Stomach (tissue), 19 donors: Measurements from ENCODE around the gene MED17. TPM values are rescaled to one million over a fixed set of nuclear protein-coding genes. Genes with fewer than 3 reads are reported as not detected.
A peak's percentile ranks its signal among the peaks of the same experiment; 100 is the strongest.

Source experiments
- DNase-seq, 2 donors: peaks; one replicate each; pipeline versions ENCODE4 v3.0.0 to v3.0.0-alpha.2; 2013 to 2019
- H3K27ac ChIP-seq, 5 donors: fragments of 200-600 bp in 4 of 5; sonication (generic) in 4 of 5; one replicate each; pipeline ENCODE4 v1.5.1; 2013 to 2019; ENCODE audit warnings: mild to moderate bottlenecking in 1 of 5, moderate library complexity in 1 of 5
- H3K27me3 ChIP-seq, 3 donors: fragments of 200-600 bp; sonication (generic); one replicate each; pipeline ENCODE4 v1.5.1; 2017 to 2019; ENCODE audit warnings: mixed run types in 1 of 3
- H3K36me3 ChIP-seq, 4 donors: fragments of 200-600 bp; sonication (generic); 1 replicate in 3 of 4; 2 replicates in 1 of 4; pipeline ENCODE4 v1.5.1; 2016 to 2019
- H3K4me1 ChIP-seq, 4 donors: fragments of 200-600 bp; sonication (generic); one replicate each; pipeline ENCODE4 v1.5.1; 2016 to 2019
- H3K4me3 ChIP-seq, 4 donors: fragments of 200-600 bp; sonication (generic) in 3 of 4; one replicate each; pipeline ENCODE4 v1.5.1; 2016 to 2019; ENCODE audit warnings: mild to moderate bottlenecking in 1 of 4
- H3K9me3 ChIP-seq, 4 donors: fragments of 200-600 bp; sonication (generic); one replicate each; pipeline ENCODE4 v1.5.1; 2016 to 2019
- CTCF ChIP-seq, 7 experiments: fragments of 450-650 bp in 4 of 7; fragments of 200-600 bp in 3 of 7; sonication (generic) in 3 of 7; IDR thresholded peaks; one replicate each; pipeline ENCODE4 v1.5.1; 2016 to 2019; ENCODE audit warnings: antibody characterized with exemption in 7 of 7, control low read depth in 2 of 7, mild to moderate bottlenecking in 1 of 7
- EP300 ChIP-seq: sonication (generic); formaldehyde crosslinking; IDR thresholded peaks from one replicate; pipeline ENCODE4 v1.6.1; 2017; ENCODE audit warnings: antibody characterized with exemption
- POLR2A ChIP-seq, 4 donors: fragments of 450-650 bp; IDR thresholded peaks; one replicate each; pipeline ENCODE4 v1.6.1; 2016; ENCODE audit warnings: antibody characterized with exemption in 4 of 4, control low read depth in 2 of 4, mild to moderate bottlenecking in 1 of 4, moderate library complexity in 1 of 4
- POLR2AphosphoS5 ChIP-seq, 3 donors: sonication (generic); formaldehyde crosslinking; IDR thresholded peaks; one replicate each; pipeline ENCODE4 v1.6.1; 2016; ENCODE audit warnings: antibody characterized with exemption in 3 of 3
- WGBS, 5 donors: extraction: QIAGEN DNeasy Blood & Tissue Kit in 3 of 5; methylation state at CpG; one replicate each; pipeline versions ENCODE4 v1.1.5 to v1.1.7; 2013 to 2018; 5-methylcytosine and 5-hydroxymethylcytosine counted together
- intact Hi-C: fragments of 100-400 bp; cut with DNase I; formaldehyde crosslinking; loops from one replicate; pipeline ENCODE4 v1.15.1; 2023; ENCODE audit warnings: low total_unique reads
- long read RNA-seq, 10 donors: transcript quantifications; one replicate each; lab custom pipeline, GENCODE V29; 2026
- polyA plus RNA-seq, 3 donors: library from polyadenylated mRNA; stranded (reverse); fragments of 200-250 nt; gene quantifications; one replicate each; pipeline ENCODE4 v1.2.3, GENCODE V29; 2013
- total RNA-seq, 5 donors: library from RNA; depleted of rRNA; stranded (reverse); fragments of >200 nt; gene quantifications; one replicate each; pipeline versions ENCODE4 v1.1.0 to v1.2.3, GENCODE V29; 2014 to 2016
- donor health status: healthy with polysubstance abuse.
- donor health status: Bipolar disorder and iron deficiency.
- donor health status: healthy.

Gene MED17
- total RNA-seq (100 to 1,000 TPM in 1 of 5 donors, 10 to 100 TPM in 2, 1 to 10 TPM in 2; 9.3 to 121 (median 20.0) TPM), polyA plus RNA-seq (10 to 100 TPM in 2 of 3 donors, 1 to 10 TPM in 1; 6.5 to 10.6 (median 10.1) TPM)
- long read RNA-seq, donor 1, full-length matches to known transcripts: 3 of 3 reads
- long read RNA-seq, donor 1, partial matches to known transcripts: 0 of 3 reads
- long read RNA-seq, donor 1, other reads (novel, unspliced or antisense): 0 of 3 reads
- long read RNA-seq, donor 2, full-length matches to known transcripts: 5 of 5 reads
- long read RNA-seq, donor 2, partial matches to known transcripts: 0 of 5 reads
- long read RNA-seq, donor 2, other reads (novel, unspliced or antisense): 0 of 5 reads
- long read RNA-seq, donor 3, full-length matches to known transcripts: 4 of 4 reads
- long read RNA-seq, donor 3, partial matches to known transcripts: 0 of 4 reads
- long read RNA-seq, donor 3, other reads (novel, unspliced or antisense): 0 of 4 reads
- long read RNA-seq, donor 4, full-length matches to known transcripts: 1 of 1 reads
- long read RNA-seq, donor 4, partial matches to known transcripts: 0 of 1 reads
- long read RNA-seq, donor 4, other reads (novel, unspliced or antisense): 0 of 1 reads
- long read RNA-seq, donor 5, full-length matches to known transcripts: 7 of 7 reads
- long read RNA-seq, donor 5, partial matches to known transcripts: 0 of 7 reads
- long read RNA-seq, donor 5, other reads (novel, unspliced or antisense): 0 of 7 reads
- long read RNA-seq, donor 6, full-length matches to known transcripts: 10 of 10 reads
- long read RNA-seq, donor 6, partial matches to known transcripts: 0 of 10 reads
- long read RNA-seq, donor 6, other reads (novel, unspliced or antisense): 0 of 10 reads
- long read RNA-seq, donor 7, full-length matches to known transcripts: 4 of 4 reads
- long read RNA-seq, donor 7, partial matches to known transcripts: 0 of 4 reads
- long read RNA-seq, donor 7, other reads (novel, unspliced or antisense): 0 of 4 reads
- long read RNA-seq, donor 8, full-length matches to known transcripts: 6 of 6 reads
- long read RNA-seq, donor 8, partial matches to known transcripts: 0 of 6 reads
- long read RNA-seq, donor 8, other reads (novel, unspliced or antisense): 0 of 6 reads
- long read RNA-seq, donor 9, partial matches to known transcripts: 0 of 1 reads
- long read RNA-seq, donor 9, other reads (novel, unspliced or antisense): 0 of 1 reads
- long read RNA-seq, donor 10, full-length matches to known transcripts: 2 of 2 reads
- long read RNA-seq, donor 10, partial matches to known transcripts: 0 of 2 reads
- long read RNA-seq, donor 10, other reads (novel, unspliced or antisense): 0 of 2 reads

GRCh38 chr11:93784145-93784934 lies at the start of gene MED17:
Gene MED17, plus strand, starts transcription at chr11:93784282. Its CDS starts 232 bp downstream, at chr11:93784514.
- 0 to 1% (median 1%) methylated on average over 27 to 72 of the region's 72 CpGs for WGBS, 5 donors
- Histone ChIP-seq H3K36me3 (peaks cover 0 to 19% (median 14%) of the 10 kb centered on the region in 4 donors), H3K4me3 (peak within 1 kb of the TSS; percentile 74 to 95 (median 78)), H3K9me3 (no peaks in the 10 kb centered on the region), H3K4me1 (peaks cover 24 to 41% (median 33%) of the 10 kb centered on the region in 4 donors), H3K27me3 (no peaks in the 10 kb centered on the region), H3K27ac (peak within 1 kb of the TSS; percentile 93 to 96 (median 95))
- TF ChIP-seq POLR2A (IDR thresholded peaks at IDR 0.05) (peak in 1 of 4 donors; percentile 29), EP300 (no peak), POLR2AphosphoS5 (IDR thresholded peaks at IDR 0.05) (peak; percentile 92 to 95 (median 93)), CTCF (IDR thresholded peaks at IDR 0.05) (peak in 4 of 7 experiments; percentile 31 to 61 (median 50))
- intact Hi-C loops: no loop called here
- peak; percentile 92 to 98 for DNase-seq

GRCh38 chr11:93734427-93735222 lies 49.5 kb upstream of the MED17 start:
- H3K27ac ChIP-seq: no peak overlapping the region
- peaks cover 25 to 79% (median 48%) of the 10 kb centered on the region in 4 donors for H3K4me1 ChIP-seq
- intact Hi-C loops: no loop called here
- WGBS, 5 donors: 55 to 77% (median 74%) methylated on average over 1 of the region's 1 CpG
- H3K36me3 ChIP-seq: peaks cover 69 to 95% (median 92%) of the 10 kb centered on the region in 4 donors
- DNase-seq: no peak
- H3K4me3 ChIP-seq: no peak overlapping the region
- no peaks in the 10 kb centered on the region for H3K9me3 ChIP-seq
- no peak for TF ChIP-seq CTCF (IDR thresholded peaks at IDR 0.05)
- TF ChIP-seq POLR2AphosphoS5 (IDR thresholded peaks at IDR 0.05): no peak
- no peak for TF ChIP-seq POLR2A (IDR thresholded peaks at IDR 0.05)
- no peak for TF ChIP-seq EP300
- no peaks in the 10 kb centered on the region for H3K27me3 ChIP-seq

- Histone ChIP-seq H3K36me3 (peaks cover 59 to 85% (median 82%) of the 10 kb centered on the region in 4 donors), H3K27me3 (no peaks in the 10 kb centered on the region), H3K27ac (no peak overlapping the region), H3K4me3 (no peak overlapping the region), H3K4me1 (peaks cover 30 to 84% (median 56%) of the 10 kb centered on the region in 4 donors), H3K9me3 (no peaks in the 10 kb centered on the region)
- no peak for TF ChIP-seq CTCF (IDR thresholded peaks at IDR 0.05)
- WGBS, 5 donors: 84 to 89% (median 86%) methylated on average over 1 of the region's 1 CpG
- intact Hi-C loops: no loop called here
- no peak for DNase-seq
Observed at GRCh38 chr11:93735627-93736026, 48.5 kb upstream of the MED17 start.
